GM12892 (cell line): ENCODE results near the gene NFIX.
A peak's percentile ranks its signal among the peaks of the same experiment; 100 is the strongest.

Source experiments
- DNase-seq: peaks from one replicate; pipeline ENCODE4 v3.0.0; 2011; ENCODE audit not compliant: insufficient read length
- FAIRE-seq: peaks from 2 replicates; lab custom pipeline; 2011; peaks lifted over from hg19 to GRCh38; lab: Jason Lieb, UNC
- POLR2A ChIP-seq: IDR thresholded peaks from 2 replicates; pipeline ENCODE4 v1.6.1; 2011; ENCODE audit warnings: low read depth, low read length, control low read depth
- POLR2AphosphoS5 ChIP-seq: IDR thresholded peaks from 2 replicates; pipeline ENCODE4 v1.6.1; 2011; ENCODE audit warnings: low read depth, low read length, control low read depth
- TAF1 ChIP-seq: IDR thresholded peaks from 2 replicates; pipeline ENCODE4 v1.6.1; 2011; ENCODE audit warnings: low read depth, mild to moderate bottlenecking, control low read depth, low read length, borderline replicate concordance

NFIX gene

GRCh38 chr19:13058951-13059660, 63.8 kb downstream of the NFIX start:
- FAIRE-seq (no peak), DNase-seq (no peak)
- TF ChIP-seq POLR2AphosphoS5 (no peak), TAF1 (no peak), POLR2A (no peak)

GRCh38 chr19:13060233-13060963, 65.1 kb downstream of the NFIX start:
- no peak for FAIRE-seq

GRCh38 chr19:13060964-13061927, 66.0 kb downstream of the NFIX start:
- peak; percentile 93 for DNase-seq
- TF ChIP-seq TAF1 (no peak), POLR2AphosphoS5 (no peak), POLR2A (no peak)
- peak; percentile 90 for FAIRE-seq

More at GRCh38 chr19:13060233-13060963, 65.1 kb downstream of the NFIX start:
- TF ChIP-seq TAF1 (no peak), POLR2AphosphoS5 (no peak), POLR2A (no peak)
- no peak for DNase-seq

GRCh38 chr19:13062317-13062716, 67.0 kb downstream of the NFIX start:
- DNase-seq: no peak
- no peak for FAIRE-seq
- TF ChIP-seq POLR2A (no peak), TAF1 (no peak), POLR2AphosphoS5 (no peak)

GRCh38 chr19:13063461-13064091, 68.3 kb downstream of the NFIX start:
- no peak for TF ChIP-seq TAF1
- TF ChIP-seq POLR2AphosphoS5: no peak
- no peak for TF ChIP-seq POLR2A
- FAIRE-seq (no peak), DNase-seq (no peak)

- TF ChIP-seq POLR2AphosphoS5 (no peak), POLR2A (no peak), TAF1 (no peak)
- DNase-seq (no peak), FAIRE-seq (no peak)
Measured at GRCh38 chr19:13064092-13064489, 68.8 kb downstream of the NFIX start.

GRCh38 chr19:13066226-13066625, 71.0 kb downstream of the NFIX start:
- DNase-seq: no peak
- FAIRE-seq: no peak
- TF ChIP-seq POLR2AphosphoS5: no peak
- no peak for TF ChIP-seq POLR2A
- TF ChIP-seq TAF1: no peak

GRCh38 chr19:13066933-13067807, 71.9 kb downstream of the NFIX start:
- DNase-seq (no peak), FAIRE-seq (no peak)
- TF ChIP-seq TAF1: no peak
- TF ChIP-seq POLR2A: no peak
- TF ChIP-seq POLR2AphosphoS5: no peak

- DNase-seq (no peak), FAIRE-seq (no peak)
- TF ChIP-seq POLR2A: no peak
- TF ChIP-seq POLR2AphosphoS5: no peak
- TF ChIP-seq TAF1: no peak
Measured at GRCh38 chr19:13068085-13068846, 73.0 kb downstream of the NFIX start.
